K562 (cell line): ENCODE measurements around the gene MCM5. TPM values are rescaled to one million over a fixed set of nuclear protein-coding genes. Genes with fewer than 3 reads are reported as not detected.
A peak's percentile ranks its signal among the peaks of the same experiment; 100 is the strongest.

Experiments
- ATAC-seq: fragments of 200-7000 bp; cut with Tn5 transposase; 3 replicates; pipeline ENCODE4 v1.9.1; 2020; ENCODE audit warnings: moderate library complexity
- BruUV-seq: library from RNA; stranded (reverse); fragments of 400-500 nt; replicated peaks from 2 replicates; lab custom pipeline; 2021; lab: Mats Ljungman, UMichigan
- CTCF ChIA-PET: fragments of 300-600 bp; formaldehyde crosslinking; extraction: SDS; loops from one replicate; lab custom pipeline; 2021; ENCODE audit warnings: low intra/inter-chr PET ratio; lab: Yijun Ruan, JAX
- POLR2A ChIA-PET: fragments of 300-600, 350-650 bp; sonication (Branson Sonifier 250); formaldehyde crosslinking; extraction: SDS; loops from one replicate; lab custom pipeline; 2021; ENCODE audit warnings: antibody characterized with exemption, inconsistent platforms; lab: Yijun Ruan, JAX
- DNase-seq, 4 experiments: peaks; one replicate each; pipeline versions ENCODE4 v3.0.0 to v3.0.0-alpha.2; 2011 to 2018; ENCODE audit warnings: low spot score in 3 of 4, mixed read lengths in 3 of 4; ENCODE audit errors: extremely low read depth in 1 of 4
- FAIRE-seq: peaks from 2 replicates; lab custom pipeline; 2011; peaks lifted over from hg19 to GRCh38; lab: Jason Lieb, UNC
- H2AFZ ChIP-seq: 2 replicates; pipeline ENCODE4 v1.6.0; 2011; ENCODE audit warnings: low read depth, low read length, control low read depth, inconsistent platforms
- H3K27ac ChIP-seq: fragments of 200-600 bp; 3 replicates; pipeline ENCODE4 v1.8.0; 2011; ENCODE audit warnings: low read depth, mild to moderate bottlenecking, control low read depth, inconsistent platforms, low read length, moderate library complexity, mixed read lengths; ENCODE audit errors: extremely low read depth
- H3K27me3 ChIP-seq, 2 experiments: fragments of 300-600 bp in 1 of 2; 2 replicates in 1 of 2; 3 replicates in 1 of 2; pipeline versions ENCODE4 v1.6.0 to v1.8.0; 2011; ENCODE audit warnings: inconsistent platforms in 2 of 2, low read length in 2 of 2, mild to moderate bottlenecking in 1 of 2, mixed read lengths in 1 of 2, moderate library complexity in 1 of 2; ENCODE audit not compliant: control insufficient read depth in 2 of 2, insufficient read depth in 2 of 2
- H3K36me3 ChIP-seq: fragments of 300-600 bp; 3 replicates; pipeline ENCODE4 v1.8.0; 2011; ENCODE audit warnings: mild to moderate bottlenecking, low read length, inconsistent platforms; ENCODE audit not compliant: control insufficient read depth, insufficient read depth
- H3K4me1 ChIP-seq, 2 experiments: fragments of 200-600 bp in 1 of 2; replicated peaks in 1 of 2; 2 replicates in 1 of 2; 3 replicates in 1 of 2; pipeline versions ENCODE4 v1.5.1 to v1.8.0; 2011; ENCODE audit warnings: inconsistent platforms in 2 of 2, low read length in 2 of 2, mild to moderate bottlenecking in 1 of 2, mixed read lengths in 1 of 2, moderate library complexity in 1 of 2; ENCODE audit not compliant: control insufficient read depth in 2 of 2, insufficient read depth in 2 of 2
- H3K4me2 ChIP-seq: 2 replicates; pipeline ENCODE4 v1.6.1; 2011; ENCODE audit warnings: low read length, control low read depth, inconsistent platforms, mixed read lengths; ENCODE audit not compliant: insufficient read depth
- H3K4me3 ChIP-seq: fragments of 200-600 bp; sonication (generic), shearing (Covaris generic); 2 replicates; pipeline ENCODE4 v1.5.1; 2016; ENCODE audit warnings: control low read depth, inconsistent platforms
- H3K79me2 ChIP-seq: fragments of 200-600 bp; 3 replicates; pipeline ENCODE4 v1.8.0; 2011; ENCODE audit warnings: low read length, inconsistent platforms; ENCODE audit not compliant: control insufficient read depth, insufficient read depth
- H3K9ac ChIP-seq, 2 experiments: 2 replicates each; pipeline versions ENCODE4 v1.6.0 to v1.6.1; 2011; ENCODE audit warnings: low read depth in 2 of 2, low read length in 2 of 2, control low read depth in 1 of 2, inconsistent platforms in 1 of 2, mild to moderate bottlenecking in 1 of 2, mixed read lengths in 1 of 2; ENCODE audit not compliant: insufficient read depth in 1 of 2
- H3K9me1 ChIP-seq: one replicate; pipeline ENCODE4 v1.6.0; 2011; ENCODE audit warnings: inconsistent platforms, mild to moderate bottlenecking, low read length, moderate library complexity; ENCODE audit not compliant: control insufficient read depth, insufficient read depth
- H3K9me3 ChIP-seq: replicated peaks from 2 replicates; pipeline ENCODE4 v1.5.1; 2011; ENCODE audit warnings: low read depth, low read length, inconsistent platforms; ENCODE audit not compliant: control insufficient read depth, insufficient read depth
- H4K20me1 ChIP-seq: replicated peaks from 2 replicates; pipeline ENCODE4 v1.6.1; 2011; ENCODE audit warnings: low read length, inconsistent platforms, mixed read lengths; ENCODE audit not compliant: control insufficient read depth, insufficient read depth
- AFF1 ChIP-seq, 2 experiments: fragments of 450-650 bp; IDR thresholded peaks; 2 replicates each; pipeline ENCODE4 v1.6.1; 2018; ENCODE audit warnings: mild to moderate bottlenecking in 2 of 2, low read depth in 1 of 2; ENCODE audit not compliant: partially characterized antibody in 2 of 2
- ATF3 ChIP-seq, 2 experiments: fragments of 450-650 bp in 1 of 2; sonication (generic) in 1 of 2; formaldehyde crosslinking in 1 of 2; IDR thresholded peaks in 1 of 2; conservative IDR thresholded peaks in 1 of 2; 2 replicates each; pipeline versions ENCODE4 v1.6.1 to v1.8.1; 2016 to 2023; ENCODE audit warnings: mild to moderate bottlenecking in 2 of 2, moderate library complexity in 2 of 2, inconsistent platforms in 1 of 2, missing genetic modification reagents in 1 of 2
- BRD9 ChIP-seq: fragments of 450-650 bp; IDR thresholded peaks from 2 replicates; pipeline ENCODE4 v1.6.1; 2018; ENCODE audit warnings: low read depth; ENCODE audit not compliant: partially characterized antibody
- GATA2 ChIP-seq: sonication (generic); formaldehyde crosslinking; IDR thresholded peaks from 2 replicates; pipeline ENCODE4 v1.4.0; 2020; ENCODE audit warnings: mild to moderate bottlenecking, missing genetic modification reagents
- HDAC6 ChIP-seq: IDR thresholded peaks from 2 replicates; pipeline ENCODE4 v1.6.1; 2012; ENCODE audit warnings: low read depth, mild to moderate bottlenecking, control low read depth, inconsistent platforms, low read length, moderate library complexity
- HMBOX1 ChIP-seq: sonication (generic); IDR thresholded peaks from 2 replicates; pipeline ENCODE4 v1.6.1; 2016
- JUND ChIP-seq, 2 experiments: IDR thresholded peaks; 2 replicates in 1 of 2; 3 replicates in 1 of 2; pipeline ENCODE4 v1.6.1; 2011; ENCODE audit warnings: borderline replicate concordance in 2 of 2, low read depth in 2 of 2, low read length in 2 of 2, improper control_type of control experiment in 1 of 2, missing biosample characterization in 1 of 2, missing genetic modification characterization in 1 of 2, missing genetic modification reagents in 1 of 2
- RBM22 ChIP-seq: fragments of 200-400 bp; formaldehyde crosslinking; IDR thresholded peaks from 2 replicates; pipeline ENCODE4 v1.6.1; 2018; ENCODE audit warnings: low read length, low read depth; ENCODE audit not compliant: poor library complexity, severe bottlenecking
- SOX6 ChIP-seq: fragments of 450-650 bp; IDR thresholded peaks from 2 replicates; pipeline ENCODE4 v1.6.1; 2014; ENCODE audit warnings: mild to moderate bottlenecking
- ZC3H8 ChIP-seq: fragments of 450-650 bp; IDR thresholded peaks from 2 replicates; pipeline ENCODE4 v1.6.1; 2017
- ZKSCAN1 ChIP-seq: fragments of 150-350 bp; IDR thresholded peaks from 2 replicates; pipeline ENCODE4 v1.6.1; 2016; ENCODE audit warnings: low read depth, low read length
- WGBS: fragments of 100-300 bp; shearing (Covaris generic); methylation state at CpG from one replicate; pipeline ENCODE4 v1.1.6; 2016; ENCODE audit warnings: low coverage, mixed read lengths; ENCODE audit not compliant: insufficient coverage; ENCODE audit errors: missing lambda C conversion rate; 5-methylcytosine and 5-hydroxymethylcytosine counted together
- in situ Hi-C: fragments of 300-500 bp; cut with MboI; formaldehyde crosslinking; loops from 4 replicates; pipeline ENCODE4 v1.15.0; 2018; ENCODE audit warnings: inconsistent platforms, mixed read lengths
- intact Hi-C: fragments of 100-400 bp; cut with micrococcal nuclease; formaldehyde crosslinking; loops from 2 replicates; pipeline ENCODE4 v1.14.2; 2022
- polyA plus RNA-seq, 8 experiments: library from polyadenylated mRNA; depleted of rRNA in 4 of 8; stranded (reverse) in 5 of 8; unstranded in 3 of 8; fragments of >200 nt; fragmentation: Nextera tagmentation in 2 of 8; fragmentation: Illumina TruSeq in 1 of 8; extraction: Ambion mirVana in 2 of 8; extraction: Trizol in 1 of 8; gene quantifications; 2 replicates each; pipeline versions ENCODE4 v1.2.1 to v1.2.3, GENCODE V29; 2011 to 2014; ENCODE audit warnings: inconsistent platforms in 1 of 8, missing spikeins in 1 of 8
- total RNA-seq, 7 experiments: library from RNA; depleted of rRNA in 6 of 7; stranded (reverse); fragments of >200 nt in 6 of 7; fragmentation: Illumina TruSeq in 2 of 7; extraction: Trizol in 2 of 7; gene quantifications; 2 replicates each; pipeline versions ENCODE4 v1.2.1 to v1.2.3, GENCODE V29; 2011 to 2021; ENCODE audit warnings: low replicate concordance in 1 of 7

The MCM5 gene
- total and polyA plus RNA-seq, 9 of the 15 experiments (the other 6 are each of a cell fraction or from before 2014, with no cell fraction given) = 5.6 to 180 (median 66.1) TPM

GRCh38 chr22:35359380-35360065, 40.4 kb upstream of the MCM5 start:
- ChIA-PET CTCF (no interaction called here), POLR2A (interaction anchor here (1.0 to 1.8 kb wide), 4 partner anchors 11 to 42 kb away, joined by 3 to 5 read pairs (median 4); no protein-coding TSS in a partner anchor)
- intact Hi-C loops (loop anchor here (10.0 kb wide), 2 partner anchors 45 to 105 kb away; partner anchors contain the start of gene MCM5), in situ Hi-C loops (loop anchor here (10.0 kb wide), 1 partner anchor 765 kb away; no protein-coding TSS in a partner anchor)
- Histone ChIP-seq H3K9ac (no peak overlapping the region), H3K9me1 (no peaks in the 10 kb centered on the region), H4K20me1 (no peaks in the 10 kb centered on the region), H3K9me3 (no peaks in the 10 kb centered on the region), H3K4me3 (no peak overlapping the region), H3K27me3 (no peaks in the 10 kb centered on the region), H3K4me2 (no peak overlapping the region), H2AFZ (no peak overlapping the region), H3K4me1 (peaks cover 0 to 4% of the 10 kb centered on the region in 2 experiments; a peak in 4 of 5 replicates), H3K36me3 (no peaks in the 10 kb centered on the region), H3K79me2 (no peaks in the 10 kb centered on the region), H3K27ac (no peak overlapping the region)
- TF ChIP-seq JUND (IDR thresholded peaks at IDR 0.05; ENCODE audit: borderline replicate concordance, low read depth, low read length) (peak; percentile 25; the same call in 1 of the 2 replicates), JUND (tag; IDR thresholded peaks at IDR 0.05; ENCODE audit: borderline replicate concordance, low read depth, low read length) (no peak), HMBOX1 (peak; percentile 56; the same call in 1 of the 2 replicates), SOX6 (no peak), ZC3H8 (no peak), ZKSCAN1 (peak; percentile 96), BRD9 (no peak), HDAC6 (no peak), GATA2 (CRISPR knock-in tag) (no peak), RBM22 (no peak), ATF3 (IDR thresholded peaks at IDR 0.05) (peak; percentile 46), ATF3 (CRISPR knock-in tag; conservative IDR thresholded peaks at IDR 0.05) (no peak), AFF1 (IDR thresholded peaks at IDR 0.05; ENCODE audit: low read depth in 1 of 2, partially characterized antibody in 2 of 2) (no peak)
- DNase-seq = no peak
- no peak for FAIRE-seq
- no peak for ATAC-seq
- no TSS peak for BruUV-seq
- 34% methylated on average over 9 of the region's 9 CpGs for WGBS
